GM03348 (cell line): ENCODE results near the gene ERP44.
"Not testable (repeated sequence)": the region's sequence is repeated elsewhere in the genome, so short reads cannot be mapped to it uniquely, and the experiment has no call there.

Experiments used
- DNase-seq: peaks from one replicate; pipeline ENCODE4 v3.0.0; 2012; ENCODE audit warnings: low spot score

The ERP44 gene

DNA sequence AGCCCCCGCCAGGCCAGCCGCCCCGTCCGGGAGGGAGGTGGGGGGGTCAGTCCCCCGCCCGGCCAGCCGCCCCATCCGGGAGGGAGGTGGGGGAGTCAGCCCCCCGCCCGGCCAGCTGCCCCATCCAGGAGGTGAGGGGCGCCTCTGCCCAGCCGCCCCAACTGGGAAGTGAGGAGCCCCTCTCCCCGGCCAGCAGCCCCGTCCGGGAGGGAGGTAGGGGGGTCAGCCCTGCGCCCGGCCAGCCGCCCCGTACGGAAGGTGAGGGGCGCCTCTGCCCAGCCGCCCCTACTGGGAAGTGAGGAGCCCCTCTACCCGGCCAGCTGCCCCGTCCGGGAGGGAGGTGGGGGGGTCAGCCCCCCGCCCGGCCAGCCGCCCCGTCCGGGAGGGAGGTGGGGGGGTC lies 30.8 kb downstream of the ERP44 start:
- not testable (repeated sequence) for DNase-seq

DNA sequence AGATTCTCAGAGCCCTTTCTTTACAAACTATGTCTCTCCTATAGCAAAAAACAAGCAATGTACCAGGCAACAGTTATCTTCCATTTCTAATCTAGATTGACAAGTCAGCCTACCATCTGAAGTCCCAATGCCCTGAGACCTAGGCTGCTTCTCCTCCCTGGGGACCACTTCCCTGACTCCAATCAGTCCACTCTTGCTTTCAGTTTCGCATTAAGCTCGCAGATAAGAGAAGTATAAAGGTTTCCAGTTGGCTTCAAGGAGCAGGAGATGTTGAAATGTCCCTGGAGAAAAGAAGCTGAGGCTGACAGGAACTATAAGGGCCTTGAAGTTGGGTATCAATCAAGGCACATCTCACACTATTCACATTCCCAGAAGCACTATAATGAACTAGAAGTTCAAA lies 32.3 kb downstream of the ERP44 start:
- DNase-seq, result no peak

DNA sequence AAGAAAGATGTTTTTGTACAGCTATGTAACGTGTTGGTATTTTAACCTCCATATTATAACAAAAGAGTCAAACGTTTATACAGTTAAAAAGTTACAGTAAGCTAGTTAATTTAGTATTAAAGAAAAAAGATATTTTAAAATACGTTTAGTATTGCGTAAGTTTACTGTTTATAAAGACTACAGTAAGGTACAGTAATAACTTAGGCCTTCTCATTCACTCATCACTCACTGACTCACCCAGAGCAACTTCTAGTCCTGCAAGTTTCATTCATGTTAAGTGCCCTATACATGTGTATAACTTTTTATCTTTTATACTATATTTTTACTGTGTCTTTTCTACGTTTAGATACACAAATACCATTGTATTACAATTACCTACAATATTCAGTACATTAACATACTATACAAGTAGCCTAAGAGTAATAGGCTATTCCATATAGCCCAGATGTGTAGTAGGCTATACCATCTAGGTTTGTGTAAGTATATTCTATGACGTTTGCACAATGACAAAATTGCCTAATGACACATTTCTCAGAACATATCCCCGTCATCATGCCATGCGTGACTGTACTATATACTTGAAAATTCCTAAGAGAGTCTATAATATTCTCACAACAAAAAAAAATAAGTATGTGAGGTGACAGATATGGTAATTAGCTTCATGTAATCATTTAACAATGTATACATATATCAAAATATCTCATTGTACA lies 33.8 kb downstream of the ERP44 start:
- DNase-seq, result peak; percentile 13

DNA sequence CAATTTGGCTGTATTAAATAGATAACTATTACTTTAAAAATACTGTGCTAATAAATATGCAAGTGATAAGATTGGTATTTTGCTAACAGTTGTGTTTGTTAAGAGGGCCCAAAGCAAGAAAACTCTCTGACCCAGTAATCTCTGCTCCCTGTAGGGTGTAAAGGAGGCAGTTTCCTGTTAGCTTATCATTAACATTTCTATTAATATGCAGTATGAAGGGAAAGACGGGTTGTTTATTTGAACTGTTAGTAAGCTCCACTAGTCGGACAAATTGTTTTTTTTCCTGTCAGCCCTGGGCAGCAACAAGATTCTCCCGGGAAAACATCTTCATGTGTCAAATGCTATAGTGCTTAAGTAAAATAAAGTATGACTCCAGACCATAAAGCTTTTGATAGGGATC lies 35.6 kb downstream of the ERP44 start:
- DNase-seq, result no peak

GRCh38 chr9:100062683-100063082 lies 36.1 kb downstream of the ERP44 start:
- DNase-seq, result not testable (repeated sequence)

DNA sequence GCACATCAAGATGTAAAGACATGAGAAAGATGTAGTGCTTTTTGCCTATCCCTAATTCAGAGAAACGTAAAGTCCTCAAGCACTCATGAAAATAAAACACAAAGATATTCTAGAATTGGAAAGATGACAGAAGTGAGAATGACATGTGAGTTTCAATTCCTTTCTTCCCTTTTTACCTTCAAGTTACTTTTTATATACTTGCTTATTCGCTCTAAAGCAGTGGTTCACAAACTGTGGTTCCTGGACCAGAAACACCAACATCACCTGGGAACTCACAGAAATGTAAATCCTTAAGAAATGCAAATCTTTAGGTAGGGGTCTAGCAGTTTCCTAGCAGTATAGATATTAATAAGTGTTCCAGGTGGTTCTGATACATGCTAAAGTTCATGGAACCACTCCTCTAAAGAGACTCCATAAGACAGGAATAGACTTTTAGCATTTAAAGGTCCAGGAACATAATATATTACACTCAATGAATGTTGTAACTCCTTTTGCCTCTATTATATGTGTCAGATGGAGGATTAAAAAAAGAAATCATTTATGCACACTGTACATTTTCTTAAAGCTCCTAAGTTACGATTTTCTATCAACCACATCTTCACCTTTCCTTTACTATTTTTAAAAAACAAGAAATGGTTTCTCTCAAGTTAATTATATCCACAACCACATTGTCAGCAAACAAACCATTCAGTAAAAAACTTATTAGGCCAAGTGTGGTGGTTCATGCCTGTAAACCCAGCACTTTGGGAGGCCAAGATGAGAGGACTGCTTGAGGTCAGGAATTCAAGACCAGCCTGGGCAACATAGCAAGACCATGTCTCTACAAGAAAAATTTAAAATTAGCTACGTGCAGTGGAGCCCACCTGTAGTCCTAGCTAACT lies 39.9 kb downstream of the ERP44 start:
- DNase-seq, result no peak

DNA sequence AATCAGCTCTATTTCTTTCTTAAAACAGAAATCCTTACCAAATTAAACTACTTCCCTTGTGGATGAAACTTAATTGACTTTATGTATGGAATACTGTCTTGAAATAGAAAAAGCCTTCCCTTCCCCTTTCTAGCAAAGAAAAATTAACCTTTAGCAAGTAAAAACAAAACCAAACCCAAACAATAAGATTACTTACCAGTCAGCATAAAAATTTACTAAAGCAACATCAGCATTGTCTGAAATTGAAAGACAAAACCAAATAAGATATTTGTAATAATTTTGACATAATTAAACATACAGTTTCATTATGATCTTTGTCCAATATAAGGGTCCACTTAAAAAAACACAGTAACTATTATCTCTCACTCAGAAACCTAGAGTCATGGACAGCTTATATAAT lies 41.2 kb downstream of the ERP44 start:
- DNase-seq, result no peak

DNA sequence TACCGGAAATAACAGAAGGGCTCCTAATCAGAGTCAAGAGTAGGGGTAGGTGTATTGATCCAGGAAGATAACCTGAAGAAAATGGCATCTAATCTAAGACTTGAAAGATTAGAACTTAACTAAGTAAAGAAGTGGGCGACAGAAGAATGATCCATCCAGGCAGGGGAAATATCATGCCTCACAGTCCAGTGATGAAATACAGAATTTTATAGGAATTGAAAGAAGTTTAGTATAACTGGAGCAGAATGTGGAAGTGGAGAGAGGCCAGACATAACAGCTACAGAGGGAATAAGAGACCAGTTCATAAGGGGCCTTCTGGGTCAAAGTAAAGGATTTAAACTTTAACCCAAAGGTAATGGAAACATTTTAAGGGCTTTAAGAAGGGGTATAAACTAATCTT lies 42.2 kb downstream of the ERP44 start:
- no peak for DNase-seq

DNA sequence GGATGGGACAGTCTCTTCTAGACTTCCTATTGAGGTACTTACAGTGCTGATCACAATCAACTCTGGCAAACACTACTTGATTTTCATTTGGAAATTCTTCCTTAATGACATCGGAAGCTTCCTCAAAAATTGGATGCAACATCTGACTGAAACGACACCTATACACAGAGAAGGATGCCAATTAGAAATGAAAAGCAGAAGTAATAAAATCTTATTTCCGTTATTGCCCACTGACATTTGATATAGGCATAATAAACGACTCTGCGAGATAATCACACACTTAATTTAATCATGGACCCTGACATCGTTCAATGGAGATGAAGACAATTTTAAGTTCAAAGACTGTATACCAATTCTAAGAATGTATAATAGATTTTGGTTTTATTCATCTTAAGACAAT lies 46.4 kb downstream of the ERP44 start:
- DNase-seq, result no peak

GRCh38 chr9:100049551-100049950 lies 49.2 kb downstream of the ERP44 start:
- DNase-seq, result no peak

- DNase-seq, result no peak
These were observed 60.3 kb downstream of the ERP44 start for GRCh38 chr9:100038472-100038871.

DNA sequence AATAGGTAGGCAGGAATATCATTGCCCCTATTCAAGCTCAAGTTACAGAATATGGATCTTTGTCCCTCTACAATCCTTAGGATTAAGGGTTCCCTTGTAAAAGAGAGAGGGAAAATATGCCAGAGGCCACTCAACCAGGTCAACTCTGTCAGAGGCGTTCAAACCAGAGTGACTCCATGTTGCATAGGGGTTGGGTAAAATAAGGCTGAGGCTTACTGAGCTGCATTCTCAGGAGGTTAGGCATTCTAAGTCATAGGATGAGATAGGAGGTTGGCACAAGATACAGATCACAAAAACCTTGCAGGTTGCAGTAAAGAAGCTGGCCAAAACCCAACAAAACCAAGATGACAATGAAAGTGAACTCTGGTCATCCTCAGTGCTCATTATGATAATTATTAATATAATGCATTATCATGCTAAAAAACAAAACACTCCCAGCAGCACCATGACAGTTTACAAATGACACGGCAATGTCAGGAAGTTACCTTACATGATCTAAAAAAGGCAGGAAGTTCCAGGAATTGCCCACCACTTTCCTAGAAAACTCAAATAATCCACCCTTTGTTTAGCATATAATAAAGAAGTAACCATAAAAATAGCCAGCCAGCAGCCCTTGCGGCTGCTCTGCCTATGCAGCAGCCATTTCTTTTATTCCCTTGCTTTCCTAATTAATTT lies 64.8 kb downstream of the ERP44 start:
- DNase-seq, result no peak

DNA sequence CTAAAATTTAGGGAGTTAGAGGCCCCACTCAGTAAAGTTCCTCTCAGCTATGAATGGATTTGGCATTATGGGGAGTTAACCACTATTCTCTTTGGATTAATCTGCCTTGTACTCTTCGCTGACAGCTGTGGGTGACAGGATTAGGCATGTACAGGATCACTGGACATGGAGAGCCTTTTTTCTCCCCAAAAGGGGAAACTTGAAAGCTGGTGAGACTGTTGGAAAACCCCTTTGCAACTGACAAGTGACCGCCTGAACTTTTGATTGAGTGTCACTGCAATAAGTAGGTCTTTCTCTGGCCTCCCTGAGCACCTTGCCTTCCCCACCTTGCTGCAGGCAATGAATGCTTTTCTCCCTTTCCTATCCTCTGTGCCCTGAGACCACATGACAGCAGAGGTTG lies 68.3 kb downstream of the ERP44 start:
- no peak for DNase-seq

GRCh38 chr9:100029251-100029650 lies 69.5 kb downstream of the ERP44 start:
- no peak for DNase-seq

GRCh38 chr9:100028201-100028784 lies 70.5 kb downstream of the ERP44 start:
- peak; percentile 78 for DNase-seq

DNA sequence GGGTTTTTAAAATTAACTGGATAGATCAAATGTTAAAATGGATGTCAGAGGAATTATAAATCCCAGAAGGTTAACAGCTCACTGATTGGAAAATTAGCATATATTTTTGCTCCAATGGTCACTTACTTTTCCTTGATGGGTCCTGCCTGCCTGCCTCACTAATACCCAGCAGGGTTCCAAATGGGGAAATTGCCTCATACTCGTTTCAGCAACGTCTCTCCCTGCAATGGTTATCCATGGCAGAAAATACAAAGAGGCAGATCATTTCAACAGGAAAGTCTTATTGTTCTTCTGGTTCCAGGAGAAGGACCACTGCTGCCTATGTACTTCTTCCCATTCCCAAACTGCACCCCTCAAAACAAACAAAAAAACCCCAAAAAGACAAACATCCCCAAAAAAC lies 71.3 kb downstream of the ERP44 start:
- DNase-seq, result no peak

GRCh38 chr9:100021931-100022330 lies 76.9 kb downstream of the ERP44 start:
- DNase-seq, result no peak

- DNase-seq, result no peak
These were observed 78.5 kb downstream of the ERP44 start for GRCh38 chr9:100020121-100020795.

DNA sequence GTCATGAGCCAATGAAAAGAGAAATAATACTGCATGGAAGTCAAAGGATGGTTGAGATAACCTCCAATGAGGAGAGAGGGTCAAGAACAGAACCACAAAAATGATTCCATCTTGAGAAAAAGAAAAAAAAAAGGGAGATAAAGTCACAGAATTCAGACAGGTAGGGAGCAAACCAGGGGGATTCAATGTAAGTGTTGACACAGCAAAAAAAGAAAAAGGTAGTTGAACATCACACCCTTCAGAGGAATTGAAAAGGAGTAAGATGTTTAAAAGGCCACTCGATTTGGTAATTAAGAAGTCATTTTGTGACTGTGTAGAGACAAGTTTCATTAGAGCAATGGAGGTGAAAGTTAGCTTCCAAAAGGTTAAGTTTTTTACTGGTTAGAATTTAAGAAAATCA lies 79.3 kb downstream of the ERP44 start:
- DNase-seq, result no peak

GRCh38 chr9:100014846-100015245 lies 84.0 kb downstream of the ERP44 start:
- DNase-seq, result no peak

- DNase-seq, result no peak
These were observed 85.2 kb downstream of the ERP44 start for GRCh38 chr9:100013573-100013972.

GRCh38 chr9:100012279-100012678 lies 86.5 kb downstream of the ERP44 start:
- no peak for DNase-seq
